NCI-H345 treated with DMSO at 0.1 percent for 48 hours (cell line): ENCODE measurements around the gene LRPAP1.
"Not testable (repeated sequence)": the region's sequence is repeated elsewhere in the genome, so short reads cannot be mapped to it uniquely, and the experiment has no call there.

Source experiments
- DNase-seq: peaks from one replicate; lab custom pipeline; 2025; ENCODE audit not compliant: unreplicated experiment; lab: John Stamatoyannopoulos, UW

LRPAP1 gene

GRCh38 chr4:3519468-3520264 is 12.6 kb downstream of the LRPAP1 start:
- no peak for DNase-seq

- no peak for DNase-seq
Measured at GRCh38 chr4:3518941-3519340, 13.3 kb downstream of the LRPAP1 start.

GRCh38 chr4:3518511-3518880 is 13.7 kb downstream of the LRPAP1 start:
- DNase-seq, result no peak

GRCh38 chr4:3517731-3518510 is 14.3 kb downstream of the LRPAP1 start:
- DNase-seq, result no peak

GRCh38 chr4:3516836-3517730 is 15.1 kb downstream of the LRPAP1 start:
- DNase-seq, result no peak

GRCh38 chr4:3516061-3516835 is 16.0 kb downstream of the LRPAP1 start:
- DNase-seq, result no peak

- no peak for DNase-seq
Measured at GRCh38 chr4:3515646-3516045, 16.6 kb downstream of the LRPAP1 start.

GRCh38 chr4:3514806-3515501 is 17.3 kb downstream of the LRPAP1 start:
- no peak for DNase-seq

GRCh38 chr4:3514221-3514780 is 17.9 kb downstream of the LRPAP1 start:
- no peak for DNase-seq

GRCh38 chr4:3513807-3514206 is 18.4 kb downstream of the LRPAP1 start:
- DNase-seq, result no peak

- DNase-seq, result no peak
Measured at GRCh38 chr4:3512719-3513118, 19.5 kb downstream of the LRPAP1 start.

GRCh38 chr4:3512279-3512678 is 19.9 kb downstream of the LRPAP1 start:
- no peak for DNase-seq

GRCh38 chr4:3511601-3512000 is 20.6 kb downstream of the LRPAP1 start:
- not testable (repeated sequence) for DNase-seq

GRCh38 chr4:3511187-3511586 is 21.0 kb downstream of the LRPAP1 start:
- no peak for DNase-seq

GRCh38 chr4:3510481-3510880 is 21.7 kb downstream of the LRPAP1 start:
- no peak for DNase-seq

- no peak for DNase-seq
Measured at GRCh38 chr4:3508542-3508941, 23.7 kb downstream of the LRPAP1 start.

- no peak for DNase-seq
Measured at GRCh38 chr4:3505231-3505630, 27.0 kb downstream of the LRPAP1 start.

- no peak for DNase-seq
Measured at GRCh38 chr4:3502941-3503936, 29.0 kb downstream of the LRPAP1 start.
